Endothelial cell of umbilical vein (primary cell): ENCODE results near the gene GPR107. TPM values are rescaled to one million over a fixed set of nuclear protein-coding genes. Genes with fewer than 3 reads are reported as not detected.

Source experiments
- BruUV-seq: library from RNA; stranded (reverse); fragments of 400-500 nt; replicated peaks from 2 replicates; lab custom pipeline; 2021; lab: Mats Ljungman, UMichigan
- CTCF ChIA-PET: fragments of 300-600, 350-600 bp; sonication (Branson Sonifier 250); formaldehyde crosslinking; loops from one replicate; lab custom pipeline; 2021; ENCODE audit warnings: antibody characterized with exemption, inconsistent platforms; lab: Charles Lee
- POLR2A ChIA-PET: fragments of 300-600, 350-600 bp; sonication (Branson Sonifier 250); formaldehyde crosslinking; loops from one replicate; lab custom pipeline; 2021; ENCODE audit warnings: antibody characterized with exemption, inconsistent platforms; lab: Charles Lee
- DNase-seq: peaks from one replicate; pipeline ENCODE4 v3.0.0-alpha.2; 2011; ENCODE audit warnings: low read depth, low spot score
- FAIRE-seq: peaks from 2 replicates; lab custom pipeline; 2011; peaks lifted over from hg19 to GRCh38; lab: Jason Lieb, UNC
- H2AFZ ChIP-seq: 2 replicates; pipeline ENCODE4 v1.6.0; 2012; ENCODE audit warnings: low read depth, low read length, control low read depth, inconsistent platforms
- H3K27ac ChIP-seq: 2 replicates; pipeline ENCODE4 v1.5.1; 2011; ENCODE audit warnings: low read depth, mild to moderate bottlenecking, control low read depth, low read length, moderate library complexity; ENCODE audit not compliant: insufficient read depth
- H3K27me3 ChIP-seq, 2 experiments: 2 replicates each; pipeline versions ENCODE4 v1.6.0 to v1.6.1; 2011; ENCODE audit warnings: low read length in 2 of 2, mixed read lengths in 1 of 2; ENCODE audit not compliant: control insufficient read depth in 2 of 2, insufficient read depth in 2 of 2
- H3K36me3 ChIP-seq, 2 experiments: 2 replicates in 1 of 2; 3 replicates in 1 of 2; pipeline ENCODE4 v1.5.1; 2011; ENCODE audit warnings: low read length in 2 of 2, mild to moderate bottlenecking in 1 of 2, moderate library complexity in 1 of 2; ENCODE audit not compliant: control insufficient read depth in 2 of 2, insufficient read depth in 2 of 2; ENCODE audit errors: extremely low read depth in 1 of 2
- H3K4me1 ChIP-seq: 3 replicates; pipeline ENCODE4 v1.5.1; 2011; ENCODE audit warnings: mild to moderate bottlenecking, low read length; ENCODE audit not compliant: control insufficient read depth, insufficient read depth; ENCODE audit errors: extremely low read depth
- H3K4me2 ChIP-seq: 2 replicates; pipeline ENCODE4 v1.6.1; 2011; ENCODE audit warnings: low read length, control low read depth, mixed read lengths; ENCODE audit not compliant: insufficient read depth
- H3K4me3 ChIP-seq, 3 experiments: fragments of 200-600 bp in 1 of 3; sonication (generic), shearing (Covaris generic) in 1 of 3; replicated peaks in 1 of 3; 2 replicates each; pipeline ENCODE4 v1.5.1; 2011 to 2016; ENCODE audit warnings: control low read depth in 3 of 3, low read length in 3 of 3, mild to moderate bottlenecking in 2 of 3, inconsistent platforms in 1 of 3, low read depth in 1 of 3, moderate library complexity in 1 of 3; ENCODE audit not compliant: insufficient read depth in 1 of 3
- H3K79me2 ChIP-seq: 2 replicates; pipeline ENCODE4 v1.6.0; 2012; ENCODE audit warnings: low read length, inconsistent platforms; ENCODE audit not compliant: control insufficient read depth, insufficient read depth
- H3K9ac ChIP-seq: replicated peaks from 2 replicates; pipeline ENCODE3; 2011; ENCODE audit warnings: low read length, control low read depth; ENCODE audit not compliant: insufficient read depth; ENCODE audit errors: extremely low read depth
- H3K9me1 ChIP-seq: replicated peaks from 3 replicates; pipeline ENCODE4 v1.6.0; 2011; ENCODE audit warnings: mild to moderate bottlenecking, low read length; ENCODE audit not compliant: control insufficient read depth, insufficient read depth; ENCODE audit errors: extremely low read depth
- H3K9me3 ChIP-seq: replicated peaks from 2 replicates; pipeline ENCODE4 v1.5.1; 2012; ENCODE audit warnings: low read length, inconsistent platforms; ENCODE audit not compliant: control insufficient read depth, insufficient read depth
- H4K20me1 ChIP-seq: replicated peaks from 2 replicates; pipeline ENCODE3; 2011; ENCODE audit warnings: mild to moderate bottlenecking, low read length; ENCODE audit not compliant: control insufficient read depth, insufficient read depth; ENCODE audit errors: extremely low read depth
- EZH2 ChIP-seq: IDR thresholded peaks from 2 replicates; pipeline ENCODE4 v1.6.1; 2012; ENCODE audit warnings: borderline replicate concordance, low read depth, mild to moderate bottlenecking, moderate library complexity, low read length, inconsistent platforms; ENCODE audit not compliant: severe bottlenecking
- FOS ChIP-seq: IDR thresholded peaks from 2 replicates; pipeline ENCODE4 v1.6.1; 2011; ENCODE audit warnings: mild to moderate bottlenecking, low read length, moderate library complexity, borderline replicate concordance; ENCODE audit not compliant: insufficient read depth
- GATA2 ChIP-seq: IDR thresholded peaks from 2 replicates; pipeline ENCODE4 v1.7.0; 2011; ENCODE audit warnings: low read depth, mild to moderate bottlenecking, moderate library complexity, mixed read lengths, low read length; ENCODE audit not compliant: insufficient read length, insufficient read depth
- JUN ChIP-seq: IDR thresholded peaks from 2 replicates; pipeline ENCODE4 v1.6.1; 2011; ENCODE audit warnings: borderline replicate concordance, low read depth; ENCODE audit not compliant: insufficient read length, insufficient read depth
- MAX ChIP-seq: IDR thresholded peaks from 2 replicates; pipeline ENCODE4 v1.6.1; 2011; ENCODE audit not compliant: insufficient read depth, insufficient read length
- MYC ChIP-seq: IDR thresholded peaks from one replicate; pipeline ENCODE4 v1.6.1; 2011; ENCODE audit warnings: mild to moderate bottlenecking, low read depth, low read length
- POLR2A ChIP-seq: IDR thresholded peaks from 2 replicates; pipeline ENCODE4 v1.6.1; 2012; ENCODE audit warnings: low read depth, mild to moderate bottlenecking, control low read depth, low read length
- POLR2AphosphoS5 ChIP-seq: IDR thresholded peaks from 2 replicates; pipeline ENCODE4 v1.6.1; 2012; ENCODE audit warnings: low read depth, mild to moderate bottlenecking, control low read depth, low read length, moderate library complexity; ENCODE audit not compliant: insufficient read depth
- dilution Hi-C: fragments of 300-500 bp; cut with MboI; formaldehyde crosslinking; loops from one replicate; pipeline ENCODE4 v1.15.0; 2019; ENCODE audit warnings: low sequenced_read_pairs; ENCODE audit not compliant: extremely low pct_ligation_motif_present
- intact Hi-C: fragments of 100-400 bp; cut with micrococcal nuclease; formaldehyde crosslinking; loops from one replicate; pipeline ENCODE4 v1.10.0; 2022
- polyA plus RNA-seq, 4 experiments: library from polyadenylated mRNA; depleted of rRNA in 3 of 4; stranded (reverse) in 3 of 4; unstranded in 1 of 4; fragments of >200 nt; gene quantifications; 2 replicates each; pipeline versions ENCODE4 v1.2.1 to v1.2.3, GENCODE V29; 2011 to 2012; ENCODE audit warnings: missing spikeins in 1 of 4
- total RNA-seq: library from RNA; stranded (reverse); gene quantifications from 2 replicates; pipeline ENCODE4 v1.2.3, GENCODE V29; 2021
- TF ChIP-seq, protein P1 (sequence below), 2 donors: IDR thresholded peaks; 1 replicate in 1 of 2; 2 replicates in 1 of 2; pipeline ENCODE4 v1.5.1; 2011; ENCODE audit warnings: low read length in 2 of 2, mild to moderate bottlenecking in 2 of 2, moderate library complexity in 2 of 2, control low read depth in 1 of 2, inconsistent platforms in 1 of 2, low read depth in 1 of 2; ENCODE audit not compliant: insufficient read depth in 1 of 2; ENCODE audit errors: extremely low read depth in 1 of 2

The GPR107 gene
- total and polyA plus RNA-seq, 2 donors (not counting 3 experiments of a cell fraction or from before 2014, with no cell fraction given) = 27.2 to 38.9 TPM

DNA sequence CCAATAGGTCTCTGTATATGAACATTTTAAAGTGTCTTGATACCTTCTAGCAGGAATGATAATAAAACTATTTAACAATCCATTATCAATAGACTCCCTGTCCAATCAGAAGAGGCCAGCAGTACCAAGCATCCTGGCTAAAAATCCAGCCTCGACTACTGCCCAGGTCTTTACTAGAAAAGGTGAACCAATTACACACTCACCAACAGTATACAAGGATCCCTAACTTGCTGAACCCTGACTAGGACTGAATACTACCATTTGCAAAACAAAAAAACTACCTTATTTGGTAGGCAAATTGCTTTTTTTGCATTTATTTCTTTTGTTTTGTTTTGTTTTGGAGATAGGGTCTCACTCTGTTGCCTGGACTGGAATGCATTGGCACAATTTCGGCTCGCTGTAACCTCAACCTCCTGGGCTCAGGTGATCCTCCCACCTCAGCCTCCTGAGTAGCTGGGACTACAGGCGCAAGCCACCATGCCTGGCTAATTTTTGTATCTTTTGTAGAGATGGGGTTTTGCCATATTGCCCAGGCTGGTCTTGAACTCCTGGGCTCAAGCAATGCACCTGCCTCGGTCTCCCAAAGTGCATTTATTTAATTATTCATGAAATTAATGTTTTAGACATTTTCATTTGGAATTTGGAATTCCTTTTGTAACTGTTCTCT lies 38.2 kb upstream of the GPR107 start:
- dilution Hi-C loops = no loop called here
- no peak for FAIRE-seq
- H3K27me3 ChIP-seq = no peaks in the 10 kb centered on the region
- ChIA-PET CTCF (interaction anchor here (1.2 kb wide), 1 partner anchor 8 kb away, joined by 3 read pairs; no protein-coding TSS in a partner anchor), POLR2A (no interaction called here)
- H3K27ac ChIP-seq = no peak overlapping the region
- H3K4me3 ChIP-seq = no peak overlapping the region
- no peaks in the 10 kb centered on the region for H3K79me2 ChIP-seq
- H3K36me3 ChIP-seq = peaks cover 0 to 2% of the 10 kb centered on the region in 2 experiments
- H3K9ac ChIP-seq = no peak overlapping the region
- no peak overlapping the region for H2AFZ ChIP-seq
- H3K4me2 ChIP-seq = no peak overlapping the region
- TF ChIP-seq, protein P1, sequence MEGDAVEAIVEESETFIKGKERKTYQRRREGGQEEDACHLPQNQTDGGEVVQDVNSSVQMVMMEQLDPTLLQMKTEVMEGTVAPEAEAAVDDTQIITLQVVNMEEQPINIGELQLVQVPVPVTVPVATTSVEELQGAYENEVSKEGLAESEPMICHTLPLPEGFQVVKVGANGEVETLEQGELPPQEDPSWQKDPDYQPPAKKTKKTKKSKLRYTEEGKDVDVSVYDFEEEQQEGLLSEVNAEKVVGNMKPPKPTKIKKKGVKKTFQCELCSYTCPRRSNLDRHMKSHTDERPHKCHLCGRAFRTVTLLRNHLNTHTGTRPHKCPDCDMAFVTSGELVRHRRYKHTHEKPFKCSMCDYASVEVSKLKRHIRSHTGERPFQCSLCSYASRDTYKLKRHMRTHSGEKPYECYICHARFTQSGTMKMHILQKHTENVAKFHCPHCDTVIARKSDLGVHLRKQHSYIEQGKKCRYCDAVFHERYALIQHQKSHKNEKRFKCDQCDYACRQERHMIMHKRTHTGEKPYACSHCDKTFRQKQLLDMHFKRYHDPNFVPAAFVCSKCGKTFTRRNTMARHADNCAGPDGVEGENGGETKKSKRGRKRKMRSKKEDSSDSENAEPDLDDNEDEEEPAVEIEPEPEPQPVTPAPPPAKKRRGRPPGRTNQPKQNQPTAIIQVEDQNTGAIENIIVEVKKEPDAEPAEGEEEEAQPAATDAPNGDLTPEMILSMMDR (IDR thresholded peaks at IDR 0.05; ENCODE audit: extremely low read depth in 1 of 2, insufficient read depth in 1 of 2, low read depth in 1 of 2, low read length in 2 of 2) = no peak
- TF ChIP-seq EZH2 (no peak), POLR2AphosphoS5 (no peak), JUN (no peak), GATA2 (no peak), MAX (no peak), POLR2A (no peak), FOS (no peak), MYC (no peak)
- H3K9me3 ChIP-seq = no peaks in the 10 kb centered on the region
- no peaks in the 10 kb centered on the region for H3K4me1 ChIP-seq
- no TSS peak for BruUV-seq
- intact Hi-C loops = no loop called here
- no peak for DNase-seq
- H3K9me1 ChIP-seq = no peaks in the 10 kb centered on the region
- peaks cover 3% of the 10 kb centered on the region for H4K20me1 ChIP-seq
